DND-41 (cell line): ENCODE measurements around the gene SMAD6.

Experiments
- EZH2 ChIP-seq: IDR thresholded peaks from 3 replicates; pipeline ENCODE4 v1.6.1; 2012; ENCODE audit warnings: borderline replicate concordance, low read depth, mild to moderate bottlenecking, moderate library complexity, low read length, inconsistent platforms; ENCODE audit not compliant: severe bottlenecking
- TF ChIP-seq, protein P1 (sequence below): IDR thresholded peaks from 2 replicates; pipeline ENCODE4 v1.5.1; 2012; ENCODE audit warnings: borderline replicate concordance, low read length, moderate library complexity, mild to moderate bottlenecking; ENCODE audit not compliant: poor library complexity, severe bottlenecking; ENCODE audit errors: extremely low read depth

DNA sequence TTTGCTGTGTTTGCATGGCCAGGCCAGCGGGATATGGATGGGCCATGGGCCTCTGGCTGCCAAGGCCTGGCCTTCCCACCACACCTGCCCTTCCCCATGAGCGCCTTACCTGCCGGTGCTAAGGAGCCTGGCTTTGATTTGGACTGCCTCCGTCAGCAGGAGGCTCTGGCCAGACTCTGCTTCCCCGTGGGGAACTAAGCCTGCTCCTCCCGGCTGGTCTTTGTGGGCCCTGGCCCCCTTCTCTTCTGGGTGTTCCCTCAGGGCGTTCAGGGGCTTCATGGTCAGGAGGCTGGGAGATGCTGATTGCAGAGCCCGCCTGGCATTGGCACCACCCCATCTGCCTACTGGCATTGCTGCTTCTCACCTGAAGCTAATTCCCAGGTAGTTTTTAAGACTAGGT is 45.2 kb downstream of the SMAD6 start:
- TF ChIP-seq, protein P1, sequence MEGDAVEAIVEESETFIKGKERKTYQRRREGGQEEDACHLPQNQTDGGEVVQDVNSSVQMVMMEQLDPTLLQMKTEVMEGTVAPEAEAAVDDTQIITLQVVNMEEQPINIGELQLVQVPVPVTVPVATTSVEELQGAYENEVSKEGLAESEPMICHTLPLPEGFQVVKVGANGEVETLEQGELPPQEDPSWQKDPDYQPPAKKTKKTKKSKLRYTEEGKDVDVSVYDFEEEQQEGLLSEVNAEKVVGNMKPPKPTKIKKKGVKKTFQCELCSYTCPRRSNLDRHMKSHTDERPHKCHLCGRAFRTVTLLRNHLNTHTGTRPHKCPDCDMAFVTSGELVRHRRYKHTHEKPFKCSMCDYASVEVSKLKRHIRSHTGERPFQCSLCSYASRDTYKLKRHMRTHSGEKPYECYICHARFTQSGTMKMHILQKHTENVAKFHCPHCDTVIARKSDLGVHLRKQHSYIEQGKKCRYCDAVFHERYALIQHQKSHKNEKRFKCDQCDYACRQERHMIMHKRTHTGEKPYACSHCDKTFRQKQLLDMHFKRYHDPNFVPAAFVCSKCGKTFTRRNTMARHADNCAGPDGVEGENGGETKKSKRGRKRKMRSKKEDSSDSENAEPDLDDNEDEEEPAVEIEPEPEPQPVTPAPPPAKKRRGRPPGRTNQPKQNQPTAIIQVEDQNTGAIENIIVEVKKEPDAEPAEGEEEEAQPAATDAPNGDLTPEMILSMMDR, result no peak
- no peak for TF ChIP-seq EZH2
